ENCODE results near the gene ASIC2. TPM values are rescaled to one million over a fixed set of nuclear protein-coding genes. Genes with fewer than 3 reads are reported as not detected.

Gene ASIC2
- total and polyA plus RNA-seq, 9 of the 15 experiments (the other 6 are each of a cell fraction or from before 2014, with no cell fraction given) = not detected

DNA sequence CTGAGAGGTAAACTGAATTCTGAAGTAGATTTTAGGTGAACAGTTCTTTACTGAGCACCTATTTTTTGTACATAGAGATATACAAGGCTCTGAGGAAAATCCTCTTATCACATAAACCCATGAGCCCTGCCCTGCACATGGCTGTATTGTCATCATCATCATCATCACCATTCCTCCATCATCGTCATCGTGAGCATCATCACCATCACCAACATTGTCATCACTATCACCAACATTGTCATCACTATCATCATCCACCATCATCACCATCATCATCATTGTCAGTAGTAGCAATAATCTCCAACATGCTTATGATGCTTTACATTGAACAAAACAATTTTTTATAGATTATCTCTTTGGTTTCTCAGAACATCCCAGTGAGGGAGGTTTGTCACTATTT, 20.7 kb downstream of the ASIC2 start (continued):
- TF ChIP-seq ZFX (CRISPR knock-in tag; IDR thresholded peaks at IDR 0.05) (no peak), DPF2 (IDR thresholded peaks at IDR 0.05) (no peak), ZNF408 (CRISPR knock-in tag; IDR thresholded peaks at IDR 0.05; ENCODE audit: low read depth) (no peak), ZKSCAN1 (IDR thresholded peaks at IDR 0.05; ENCODE audit: low read depth, low read length) (no peak), DMBX1 (CRISPR knock-in tag; IDR thresholded peaks at IDR 0.05; ENCODE audit: borderline replicate concordance) (no peak), MEF2A (IDR thresholded peaks at IDR 0.05; ENCODE audit: control insufficient read depth, low read depth, low read length) (no peak)
- TF ChIP-seq, protein P1, sequence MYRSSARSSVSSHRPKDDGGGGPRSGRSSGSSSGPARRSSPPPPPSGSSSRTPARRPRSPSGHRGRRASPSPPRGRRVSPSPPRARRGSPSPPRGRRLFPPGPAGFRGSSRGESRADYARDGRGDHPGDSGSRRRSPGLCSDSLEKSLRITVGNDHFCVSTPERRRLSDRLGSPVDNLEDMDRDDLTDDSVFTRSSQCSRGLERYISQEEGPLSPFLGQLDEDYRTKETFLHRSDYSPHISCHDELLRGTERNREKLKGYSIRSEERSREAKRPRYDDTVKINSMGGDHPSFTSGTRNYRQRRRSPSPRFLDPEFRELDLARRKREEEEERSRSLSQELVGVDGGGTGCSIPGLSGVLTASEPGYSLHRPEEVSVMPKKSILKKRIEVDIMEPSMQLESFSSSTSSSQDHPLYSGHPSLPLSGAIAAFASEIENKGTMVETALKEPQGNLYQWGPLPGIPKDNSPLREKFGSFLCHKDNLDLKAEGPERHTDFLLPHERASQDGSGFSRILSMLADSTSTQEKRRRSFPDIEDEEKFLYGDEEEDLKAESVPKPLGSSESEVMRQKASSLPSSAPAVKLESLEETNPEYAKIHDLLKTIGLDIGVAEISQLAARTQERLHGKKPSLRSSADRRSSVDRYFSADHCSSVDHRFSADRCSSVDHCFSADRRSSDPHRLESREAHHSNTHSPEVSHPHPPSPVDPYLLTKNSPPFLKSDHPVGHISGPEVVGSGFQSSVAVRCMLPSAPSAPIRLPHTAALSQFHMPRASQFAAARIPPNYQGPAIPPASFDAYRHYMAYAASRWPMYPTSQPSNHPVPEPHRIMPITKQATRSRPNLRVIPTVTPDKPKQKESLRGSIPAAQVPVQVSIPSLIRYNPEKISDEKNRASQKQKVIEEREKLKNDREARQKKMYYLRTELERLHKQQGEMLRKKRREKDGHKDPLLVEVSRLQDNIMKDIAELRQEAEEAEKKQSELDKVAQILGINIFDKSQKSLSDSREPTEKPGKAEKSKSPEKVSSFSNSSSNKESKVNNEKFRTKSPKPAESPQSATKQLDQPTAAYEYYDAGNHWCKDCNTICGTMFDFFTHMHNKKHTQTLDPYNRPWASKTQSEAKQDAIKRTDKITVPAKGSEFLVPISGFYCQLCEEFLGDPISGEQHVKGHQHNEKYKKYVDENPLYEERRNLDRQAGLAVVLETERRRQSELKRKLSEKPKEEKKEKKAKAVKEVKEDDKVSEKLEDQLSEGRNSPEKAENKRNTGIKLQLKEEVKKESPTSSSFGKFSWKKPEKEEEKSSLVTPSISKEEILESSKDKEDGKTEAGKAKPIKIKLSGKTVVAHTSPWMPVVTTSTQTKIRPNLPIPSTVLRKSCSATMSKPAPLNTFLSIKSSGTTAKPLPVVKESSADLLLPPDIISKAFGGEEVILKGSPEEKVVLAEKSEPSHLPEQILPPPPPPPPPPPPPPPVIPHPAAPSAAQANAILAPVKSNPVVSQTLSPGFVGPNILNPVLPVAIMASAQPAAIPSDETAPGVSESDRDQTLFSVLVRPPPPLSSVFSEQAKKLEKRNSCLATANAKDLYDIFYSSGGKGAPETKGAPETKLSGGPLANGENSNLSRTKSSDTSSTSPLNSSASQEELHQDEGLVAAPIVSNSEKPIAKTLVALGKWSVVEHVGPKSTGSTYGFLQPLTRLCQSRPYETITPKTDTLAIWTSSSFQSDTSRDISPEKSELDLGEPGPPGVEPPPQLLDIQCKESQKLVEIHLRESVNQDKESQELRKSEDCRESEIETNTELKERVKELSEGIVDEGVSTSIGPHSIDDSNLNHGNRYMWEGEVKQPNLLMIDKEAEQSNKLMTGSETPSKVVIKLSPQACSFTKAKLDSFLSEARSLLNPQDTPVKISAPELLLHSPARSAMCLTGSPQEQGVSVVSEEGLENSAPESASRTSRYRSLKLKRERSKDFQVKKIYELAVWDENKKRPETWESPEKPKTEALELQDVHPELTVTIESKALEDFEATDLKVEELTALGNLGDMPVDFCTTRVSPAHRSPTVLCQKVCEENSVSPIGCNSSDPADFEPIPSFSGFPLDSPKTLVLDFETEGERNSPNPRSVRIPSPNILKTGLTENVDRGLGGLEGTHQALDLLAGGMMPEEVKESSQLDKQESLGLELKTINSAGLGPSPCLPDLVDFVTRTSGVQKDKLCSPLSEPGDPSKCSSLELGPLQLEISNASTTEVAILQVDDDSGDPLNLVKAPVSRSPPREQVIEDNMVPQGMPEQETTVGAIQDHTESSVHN (IDR thresholded peaks at IDR 0.05; ENCODE audit: borderline replicate concordance in 1 of 2, low read depth in 1 of 2) = no peak
- TF ChIP-seq, protein P2, sequence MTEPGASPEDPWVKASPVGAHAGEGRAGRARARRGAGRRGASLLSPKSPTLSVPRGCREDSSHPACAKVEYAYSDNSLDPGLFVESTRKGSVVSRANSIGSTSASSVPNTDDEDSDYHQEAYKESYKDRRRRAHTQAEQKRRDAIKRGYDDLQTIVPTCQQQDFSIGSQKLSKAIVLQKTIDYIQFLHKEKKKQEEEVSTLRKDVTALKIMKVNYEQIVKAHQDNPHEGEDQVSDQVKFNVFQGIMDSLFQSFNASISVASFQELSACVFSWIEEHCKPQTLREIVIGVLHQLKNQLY (CRISPR knock-in tag; conservative IDR thresholded peaks at IDR 0.05) = no peak
- TF ChIP-seq, protein P3, sequence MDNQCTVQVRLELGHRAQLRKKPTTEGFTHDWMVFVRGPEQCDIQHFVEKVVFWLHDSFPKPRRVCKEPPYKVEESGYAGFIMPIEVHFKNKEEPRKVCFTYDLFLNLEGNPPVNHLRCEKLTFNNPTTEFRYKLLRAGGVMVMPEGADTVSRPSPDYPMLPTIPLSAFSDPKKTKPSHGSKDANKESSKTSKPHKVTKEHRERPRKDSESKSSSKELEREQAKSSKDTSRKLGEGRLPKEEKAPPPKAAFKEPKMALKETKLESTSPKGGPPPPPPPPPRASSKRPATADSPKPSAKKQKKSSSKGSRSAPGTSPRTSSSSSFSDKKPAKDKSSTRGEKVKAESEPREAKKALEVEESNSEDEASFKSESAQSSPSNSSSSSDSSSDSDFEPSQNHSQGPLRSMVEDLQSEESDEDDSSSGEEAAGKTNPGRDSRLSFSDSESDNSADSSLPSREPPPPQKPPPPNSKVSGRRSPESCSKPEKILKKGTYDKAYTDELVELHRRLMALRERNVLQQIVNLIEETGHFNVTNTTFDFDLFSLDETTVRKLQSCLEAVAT (IDR thresholded peaks at IDR 0.05) = no peak
